HEK293 (cell line): ENCODE results near the gene NCR3LG1.

Experiments used
- EGR2 ChIP-seq: fragments of 450-650 bp; formaldehyde crosslinking; IDR thresholded peaks from 2 replicates; pipeline ENCODE4 v1.5.1; 2016; ENCODE audit warnings: low read depth, missing biosample characterization, missing genetic modification characterization
- IKZF3 ChIP-seq: fragments of 450-650 bp; IDR thresholded peaks from 2 replicates; pipeline ENCODE4 v1.5.0; 2018; ENCODE audit warnings: missing biosample characterization, mild to moderate bottlenecking, missing genetic modification characterization, moderate library complexity
- KLF1 ChIP-seq: fragments of 450-650 bp; formaldehyde crosslinking; IDR thresholded peaks from 2 replicates; pipeline ENCODE4 v1.5.1; 2016; ENCODE audit warnings: missing biosample characterization, missing genetic modification characterization
- KLF10 ChIP-seq: fragments of 450-650 bp; IDR thresholded peaks from 2 replicates; pipeline ENCODE4 v1.5.1; 2018; ENCODE audit warnings: missing biosample characterization, mild to moderate bottlenecking, missing genetic modification characterization
- KLF16 ChIP-seq: fragments of 450-650 bp; formaldehyde crosslinking; IDR thresholded peaks from 2 replicates; pipeline ENCODE4 v1.5.1; 2017; ENCODE audit warnings: missing biosample characterization, missing genetic modification characterization
- KLF17 ChIP-seq: fragments of 450-650 bp; formaldehyde crosslinking; IDR thresholded peaks from 2 replicates; pipeline ENCODE4 v1.5.1; 2016; ENCODE audit warnings: missing biosample characterization, missing genetic modification characterization
- KLF8 ChIP-seq: fragments of 450-650 bp; formaldehyde crosslinking; IDR thresholded peaks from 2 replicates; pipeline ENCODE4 v1.5.1; 2016; ENCODE audit warnings: missing biosample characterization, missing genetic modification characterization
- KLF9 ChIP-seq: fragments of 450-650 bp; formaldehyde crosslinking; IDR thresholded peaks from 2 replicates; pipeline ENCODE4 v1.5.1; 2016; ENCODE audit warnings: missing biosample characterization, missing genetic modification characterization, low read depth
- SP3 ChIP-seq: fragments of 450-650 bp; formaldehyde crosslinking; IDR thresholded peaks from 2 replicates; pipeline ENCODE4 v1.5.1; 2016; ENCODE audit warnings: missing biosample characterization, missing genetic modification characterization
- WT1 ChIP-seq: fragments of 450-650 bp; formaldehyde crosslinking; IDR thresholded peaks from 2 replicates; pipeline ENCODE4 v1.5.1; 2016; ENCODE audit warnings: missing biosample characterization, missing genetic modification characterization
- ZBTB10 ChIP-seq: fragments of 450-650 bp; formaldehyde crosslinking; IDR thresholded peaks from 2 replicates; pipeline ENCODE4 v1.5.1; 2016; ENCODE audit warnings: missing biosample characterization, missing genetic modification characterization
- ZBTB17 ChIP-seq: fragments of 450-650 bp; formaldehyde crosslinking; IDR thresholded peaks from 2 replicates; pipeline ENCODE4 v1.5.1; 2016; ENCODE audit warnings: missing biosample characterization, missing genetic modification characterization
- ZEB2 ChIP-seq: fragments of 450-650 bp; formaldehyde crosslinking; IDR thresholded peaks from 2 replicates; pipeline ENCODE4 v1.5.1; 2016; ENCODE audit warnings: missing biosample characterization, missing genetic modification characterization
- ZFHX2 ChIP-seq: fragments of 450-650 bp; formaldehyde crosslinking; conservative IDR thresholded peaks from 2 replicates; pipeline ENCODE4 v1.5.1; 2016; ENCODE audit warnings: missing biosample characterization, missing genetic modification characterization
- ZIC2 ChIP-seq: fragments of 450-650 bp; formaldehyde crosslinking; IDR thresholded peaks from 2 replicates; pipeline ENCODE4 v1.5.1; 2016; ENCODE audit warnings: missing biosample characterization, missing genetic modification characterization
- ZNF132 ChIP-seq: fragments of 450-650 bp; formaldehyde crosslinking; IDR thresholded peaks from 2 replicates; pipeline ENCODE4 v1.5.1; 2017; ENCODE audit warnings: missing biosample characterization, missing genetic modification characterization, borderline replicate concordance
- ZNF394 ChIP-seq: fragments of 450-650 bp; formaldehyde crosslinking; IDR thresholded peaks from 2 replicates; pipeline ENCODE4 v1.5.1; 2016; ENCODE audit warnings: missing biosample characterization, missing genetic modification characterization, mild to moderate bottlenecking, moderate library complexity, borderline replicate concordance
- ZNF398 ChIP-seq: fragments of 450-650 bp; formaldehyde crosslinking; IDR thresholded peaks from 2 replicates; pipeline ENCODE4 v1.5.1; 2017; ENCODE audit warnings: missing biosample characterization, missing genetic modification characterization
- ZNF585B ChIP-seq: fragments of 450-650 bp; formaldehyde crosslinking; IDR thresholded peaks from 2 replicates; pipeline ENCODE4 v1.5.1; 2016; ENCODE audit warnings: missing biosample characterization, missing genetic modification characterization
- ZNF629 ChIP-seq: fragments of 450-650 bp; formaldehyde crosslinking; IDR thresholded peaks from 2 replicates; pipeline ENCODE4 v1.5.1; 2017; ENCODE audit warnings: missing biosample characterization, missing genetic modification characterization
- ZNF843 ChIP-seq: fragments of 450-650 bp; formaldehyde crosslinking; IDR thresholded peaks from 2 replicates; pipeline ENCODE4 v1.5.1; 2016; ENCODE audit warnings: missing biosample characterization, missing genetic modification characterization
- ZXDB ChIP-seq: fragments of 450-650 bp; formaldehyde crosslinking; IDR thresholded peaks from 2 replicates; pipeline ENCODE4 v1.5.1; 2016; ENCODE audit warnings: missing biosample characterization, missing genetic modification characterization
- TF ChIP-seq, protein P1 (sequence below): fragments of 450-650 bp; formaldehyde crosslinking; optimal IDR thresholded peaks from 2 replicates; pipeline ENCODE3; 2016; ENCODE audit warnings: missing biosample characterization, mild to moderate bottlenecking, missing genetic modification characterization

The NCR3LG1 gene

DNA sequence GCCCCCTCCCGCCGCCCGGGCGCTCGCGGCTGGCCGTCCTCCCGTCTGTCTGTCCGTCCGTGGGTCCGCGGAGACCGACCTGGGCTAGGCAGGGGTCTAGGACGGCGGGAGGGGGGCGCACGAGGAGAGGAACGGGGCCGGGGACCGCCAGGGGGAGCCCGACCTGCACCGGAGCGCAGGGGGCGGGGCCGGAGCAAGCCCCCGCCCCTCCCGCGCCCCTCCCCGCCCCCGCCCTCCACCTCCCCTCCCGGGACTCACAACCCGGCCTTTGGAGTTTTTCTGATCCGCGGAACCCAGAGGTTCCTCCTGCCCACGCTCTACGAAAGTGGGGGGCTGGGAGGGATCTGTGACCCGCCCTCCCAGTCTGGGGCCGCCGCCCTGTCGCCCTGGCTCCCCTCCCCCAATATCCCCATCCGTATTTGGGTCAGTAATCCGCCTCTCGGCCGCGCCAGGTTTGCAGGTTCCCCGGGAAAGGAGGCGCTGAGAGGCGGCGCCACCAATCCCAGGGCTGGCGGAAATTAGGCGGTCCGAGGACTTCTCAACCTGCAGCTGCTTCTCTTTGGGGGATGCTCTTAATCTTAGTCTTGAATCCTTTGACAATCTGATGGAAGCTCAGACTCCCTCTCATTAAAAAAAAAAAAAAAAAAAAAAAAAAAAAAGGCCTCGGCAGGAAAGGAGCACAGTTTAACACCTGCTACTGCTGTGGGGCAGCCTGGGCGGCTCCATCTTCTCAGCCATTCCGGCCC lies 37.8 kb downstream of the NCR3LG1 start (continued):
- 0 out of 2 replicates have a peak, but pooled peaks have one; percentile 40 for TF ChIP-seq ZBTB10
- no peak for TF ChIP-seq ZNF585B (tag by site-specific recombination)
- TF ChIP-seq KLF17 (tag by site-specific recombination) = peak; percentile 69; the same call in 1 of the 2 replicates
- no peak for TF ChIP-seq ZNF843
- 0 out of 2 replicates have a peak, but pooled peaks have one; percentile 67 for TF ChIP-seq KLF16
- no peak for TF ChIP-seq ZNF132 (tag by site-specific recombination)
- TF ChIP-seq ZNF629 (tag by site-specific recombination) = no peak
- TF ChIP-seq SP3 (tag by site-specific recombination) = peak; percentile 86
- TF ChIP-seq EGR2 = peak; percentile 44; the same call in 1 of the 2 replicates
- TF ChIP-seq ZEB2 (tag by site-specific recombination) = peak; percentile 63
- TF ChIP-seq KLF1 (tag by site-specific recombination) = peak; percentile 88
- peak; percentile 78 for TF ChIP-seq KLF8
- TF ChIP-seq ZIC2 (tag by site-specific recombination) = no peak
- TF ChIP-seq ZBTB17 (tag by site-specific recombination) = peak; percentile 39; the same call in 1 of the 2 replicates
- 0 out of 2 replicates have a peak, but pooled peaks have one; percentile 33 for TF ChIP-seq WT1 (tag by site-specific recombination)
- TF ChIP-seq ZXDB (tag by site-specific recombination) = peak; percentile 57
- peak; percentile 52; the same call in 1 of the 2 replicates for TF ChIP-seq ZNF394 (tag by site-specific recombination)
- TF ChIP-seq KLF10 (tag by site-specific recombination) = peak; percentile 83; the same call in 1 of the 2 replicates
- TF ChIP-seq ZFHX2 (tag by site-specific recombination) = peak; percentile 61
- TF ChIP-seq, protein P1, sequence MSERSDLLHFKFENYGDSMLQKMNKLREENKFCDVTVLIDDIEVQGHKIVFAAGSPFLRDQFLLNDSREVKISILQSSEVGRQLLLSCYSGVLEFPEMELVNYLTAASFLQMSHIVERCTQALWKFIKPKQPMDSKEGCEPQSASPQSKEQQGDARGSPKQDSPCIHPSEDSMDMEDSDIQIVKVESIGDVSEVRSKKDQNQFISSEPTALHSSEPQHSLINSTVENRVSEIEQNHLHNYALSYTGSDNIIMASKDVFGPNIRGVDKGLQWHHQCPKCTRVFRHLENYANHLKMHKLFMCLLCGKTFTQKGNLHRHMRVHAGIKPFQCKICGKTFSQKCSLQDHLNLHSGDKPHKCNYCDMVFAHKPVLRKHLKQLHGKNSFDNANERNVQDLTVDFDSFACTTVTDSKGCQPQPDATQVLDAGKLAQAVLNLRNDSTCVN (tag by site-specific recombination) = peak; percentile 26
- peak; percentile 62; the same call in 1 of the 2 replicates for TF ChIP-seq KLF9
- TF ChIP-seq IKZF3 (tag by site-specific recombination) = peak; percentile 57; the same call in 1 of the 2 replicates
- TF ChIP-seq ZNF398 (tag by site-specific recombination) = peak; percentile 86
